GM12801 (cell line): ENCODE results near the gene HDLBP.

Experiments
- TF ChIP-seq, protein P1 (sequence below): IDR thresholded peaks from one replicate; pipeline ENCODE4 v1.5.1; 2011; ENCODE audit warnings: control low read depth; ENCODE audit not compliant: insufficient read length; ENCODE audit errors: extremely low read depth

HDLBP gene

DNA sequence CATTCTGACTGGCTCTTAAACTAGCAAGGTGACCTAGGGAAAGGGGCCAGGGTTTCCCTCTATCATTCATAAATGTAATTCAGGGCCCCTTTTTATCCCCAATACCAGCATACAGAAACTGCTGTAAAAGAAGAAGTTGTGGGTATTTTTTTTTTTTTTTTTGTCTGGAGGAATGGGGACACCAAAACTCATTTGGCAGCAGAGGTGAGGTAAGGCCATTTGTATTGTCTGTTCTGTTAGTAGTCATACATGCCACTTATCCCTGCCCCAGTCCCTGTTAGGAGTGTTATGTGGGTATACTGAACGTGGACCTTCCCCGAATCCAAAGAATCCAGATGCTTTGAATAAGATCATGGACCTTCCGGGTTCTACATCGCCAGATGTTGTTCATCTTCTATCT is 1.9 kb upstream of the HDLBP start:
- TF ChIP-seq, protein P1, sequence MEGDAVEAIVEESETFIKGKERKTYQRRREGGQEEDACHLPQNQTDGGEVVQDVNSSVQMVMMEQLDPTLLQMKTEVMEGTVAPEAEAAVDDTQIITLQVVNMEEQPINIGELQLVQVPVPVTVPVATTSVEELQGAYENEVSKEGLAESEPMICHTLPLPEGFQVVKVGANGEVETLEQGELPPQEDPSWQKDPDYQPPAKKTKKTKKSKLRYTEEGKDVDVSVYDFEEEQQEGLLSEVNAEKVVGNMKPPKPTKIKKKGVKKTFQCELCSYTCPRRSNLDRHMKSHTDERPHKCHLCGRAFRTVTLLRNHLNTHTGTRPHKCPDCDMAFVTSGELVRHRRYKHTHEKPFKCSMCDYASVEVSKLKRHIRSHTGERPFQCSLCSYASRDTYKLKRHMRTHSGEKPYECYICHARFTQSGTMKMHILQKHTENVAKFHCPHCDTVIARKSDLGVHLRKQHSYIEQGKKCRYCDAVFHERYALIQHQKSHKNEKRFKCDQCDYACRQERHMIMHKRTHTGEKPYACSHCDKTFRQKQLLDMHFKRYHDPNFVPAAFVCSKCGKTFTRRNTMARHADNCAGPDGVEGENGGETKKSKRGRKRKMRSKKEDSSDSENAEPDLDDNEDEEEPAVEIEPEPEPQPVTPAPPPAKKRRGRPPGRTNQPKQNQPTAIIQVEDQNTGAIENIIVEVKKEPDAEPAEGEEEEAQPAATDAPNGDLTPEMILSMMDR, result no peak

DNA sequence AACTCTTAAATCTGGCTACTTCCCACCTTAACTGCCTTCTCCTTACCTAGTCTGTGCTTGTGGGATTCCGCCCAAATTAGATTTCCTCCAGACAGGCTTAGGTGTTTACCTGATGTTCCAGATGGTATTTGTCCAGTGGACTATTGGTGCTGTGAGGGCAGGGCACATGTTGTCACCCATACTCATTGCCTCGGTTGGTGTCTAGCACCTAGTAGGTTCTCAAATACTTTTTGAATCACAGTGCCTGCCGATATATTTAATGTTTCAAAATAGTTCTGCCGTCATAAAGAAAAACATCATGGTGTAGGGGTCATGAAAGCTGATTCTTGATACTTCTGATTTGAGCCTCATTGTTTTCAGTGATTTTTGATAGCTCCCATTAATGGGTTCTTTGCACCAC is 1.4 kb upstream of the HDLBP start:
- TF ChIP-seq, protein P1, result no peak

DNA sequence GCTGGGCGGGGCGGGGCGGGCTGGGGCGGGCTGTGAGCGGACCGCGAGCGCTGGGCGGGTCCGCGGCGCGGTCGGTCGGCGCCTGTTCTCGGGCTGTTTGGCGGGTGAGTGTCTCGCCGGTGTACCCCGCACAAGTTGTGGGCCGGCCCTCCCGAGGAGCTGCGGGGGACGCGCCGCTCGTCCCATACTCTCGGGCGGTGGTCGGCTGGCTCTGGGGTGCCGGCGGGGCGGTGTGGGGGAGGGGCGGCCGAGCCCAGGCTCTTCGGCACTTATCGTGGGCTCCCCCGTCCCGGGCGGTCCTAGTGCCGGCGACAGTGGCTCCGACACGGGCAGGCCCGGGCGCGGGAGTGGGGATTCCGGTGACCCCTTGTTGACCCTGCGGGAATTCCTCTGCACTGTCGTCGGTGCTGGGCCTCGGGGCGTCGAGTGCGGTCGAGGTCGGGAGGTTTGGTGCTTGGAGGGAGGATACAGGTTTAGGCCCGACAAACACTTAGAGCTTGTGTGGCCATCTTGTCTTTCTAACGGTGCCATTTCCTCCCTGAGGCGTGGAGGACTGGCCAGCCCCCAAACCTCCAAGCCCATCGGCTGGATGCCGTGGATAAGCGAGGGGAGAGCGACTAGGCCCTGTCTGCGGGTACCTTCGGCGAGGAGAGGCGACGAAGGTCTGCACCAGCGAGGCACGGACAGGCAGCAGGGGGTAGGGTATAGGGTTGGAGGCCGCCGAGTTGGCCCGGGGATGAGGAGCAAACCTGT is 583 bp upstream of the HDLBP start, which contains the start of gene SEPTIN2:
SEPTIN2 (plus strand) TSS at position 47 of the 753 bp plus-strand sequence. CDS start 8,308 bp downstream, outside the sequence.
- TF ChIP-seq, protein P1, result no peak

DNA sequence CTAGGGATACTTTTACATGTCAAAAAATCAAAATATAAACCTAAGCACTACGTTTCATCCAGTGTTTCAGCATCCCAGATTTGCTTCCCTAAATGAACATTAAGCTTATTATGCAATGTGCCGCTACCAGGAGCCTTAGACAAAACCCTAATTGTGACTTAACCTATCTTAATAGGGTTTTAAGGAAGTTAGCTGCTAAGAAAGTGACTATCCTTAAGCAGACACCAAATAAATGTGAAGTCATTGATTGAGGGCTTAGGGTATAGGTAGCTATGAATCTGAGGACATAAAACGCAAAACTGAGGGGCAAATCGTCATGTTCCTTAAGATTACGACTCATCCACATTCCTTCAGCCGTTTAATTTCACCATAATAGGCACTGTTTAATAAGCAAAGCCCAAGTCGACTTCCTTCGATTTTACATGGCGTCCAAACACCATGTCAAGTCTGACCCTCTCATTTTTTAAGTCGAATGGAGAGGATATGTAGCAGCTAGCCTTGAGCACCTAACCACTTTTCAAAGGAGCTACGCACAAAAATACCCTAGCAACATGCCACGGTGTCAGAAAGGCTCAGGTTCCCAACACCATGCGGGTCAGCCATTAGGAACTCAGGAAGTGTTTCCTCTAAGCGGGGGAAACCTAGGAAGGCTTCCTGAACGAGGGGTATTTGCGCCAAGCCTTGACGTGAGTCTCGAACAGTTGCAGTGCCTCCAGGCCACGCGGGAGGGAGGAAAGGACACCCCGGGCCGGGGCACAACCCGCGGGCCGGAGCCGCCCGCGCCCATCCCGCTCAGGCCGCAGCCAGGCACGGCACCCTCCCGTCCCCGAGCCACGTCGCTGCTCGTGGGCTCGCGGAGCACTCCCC is 1.0 kb downstream of the HDLBP start:
- TF ChIP-seq, protein P1, result no peak

DNA sequence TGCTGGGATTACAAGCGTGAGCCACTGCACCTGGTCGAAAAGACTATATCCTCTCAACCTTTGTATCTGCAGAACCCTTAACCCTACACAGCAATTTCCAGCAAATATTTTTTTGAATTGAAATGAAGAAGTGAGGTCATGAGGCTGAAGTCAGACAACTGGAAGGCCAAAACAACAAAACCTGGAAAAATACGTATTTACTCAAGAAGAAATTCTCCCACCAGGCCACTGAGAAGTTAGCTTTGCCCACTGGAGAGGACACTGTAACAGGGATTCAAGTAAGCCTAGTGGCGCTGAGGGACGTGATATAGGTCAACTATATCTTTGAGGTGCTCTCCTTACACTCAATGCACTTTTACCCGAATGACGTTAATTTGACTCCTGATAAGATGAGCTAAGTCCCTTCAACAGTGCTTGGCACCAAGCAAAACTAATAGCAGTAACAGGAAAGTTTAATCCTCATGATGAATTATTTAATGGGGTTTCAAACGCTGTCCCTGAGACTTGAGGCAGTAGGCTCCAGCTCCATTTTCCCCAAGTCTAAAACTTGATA is 1.9 kb downstream of the HDLBP start:
- TF ChIP-seq, protein P1, result no peak

DNA sequence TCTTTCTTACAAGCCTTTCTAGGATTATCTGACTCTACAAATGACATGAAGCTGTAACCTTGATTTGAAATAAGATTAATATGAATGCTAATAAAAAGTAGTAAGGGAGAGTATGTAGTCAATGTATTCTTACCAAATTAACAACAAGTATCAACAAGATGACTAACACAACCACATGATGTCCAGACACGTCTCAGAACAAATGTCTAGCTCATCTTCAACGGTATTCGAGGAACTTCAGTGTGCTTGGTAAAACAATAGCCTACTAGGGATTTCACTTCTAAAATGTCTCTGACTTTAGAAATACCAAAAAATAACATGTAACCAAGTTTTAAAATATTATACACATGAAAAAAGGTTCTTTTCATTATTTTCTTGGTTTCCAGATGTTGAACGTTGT is 3.4 kb downstream of the HDLBP start:
- TF ChIP-seq, protein P1, result no peak

DNA sequence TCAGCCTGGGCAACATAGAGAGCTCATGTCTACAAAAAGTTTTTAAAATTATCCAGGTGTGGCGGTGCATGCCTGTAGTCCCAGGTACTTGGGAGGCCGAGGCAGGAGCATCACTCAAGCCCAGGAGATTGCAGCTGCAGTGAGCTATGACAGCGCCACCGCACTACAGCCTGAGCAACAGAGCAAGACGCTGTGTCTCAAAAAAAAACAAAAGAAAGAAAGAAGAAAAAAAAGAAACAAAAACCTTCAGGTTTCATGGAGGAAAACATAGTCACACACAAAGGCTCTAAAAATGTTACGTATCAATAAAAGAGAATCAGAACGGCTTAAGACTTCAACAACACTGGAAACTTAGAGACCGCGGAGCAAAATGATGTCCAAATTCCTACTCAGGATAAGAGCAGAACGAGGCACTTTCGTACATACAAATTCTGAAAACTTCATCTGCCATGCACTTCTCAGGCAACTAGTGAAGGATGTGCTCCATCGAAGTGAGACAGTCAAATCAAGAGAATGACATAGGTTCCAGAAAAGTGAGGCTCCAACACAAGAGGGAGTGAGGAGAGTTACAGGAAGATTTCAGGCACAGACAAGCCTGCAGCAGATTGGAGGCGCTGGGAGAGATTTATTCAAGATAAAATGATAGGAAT is 4.4 kb downstream of the HDLBP start:
- TF ChIP-seq, protein P1, result no peak
